DMS79 treated with DMSO at 0.1 percent for 48 hours (cell line): ENCODE data around the gene TXN2.

Source experiments
- DNase-seq: peaks from one replicate; lab custom pipeline; 2025; lab: John Stamatoyannopoulos, UW

The TXN2 gene

GRCh38 chr22:36486619-36487384 lies 5.4 kb upstream of the TXN2 start:
- no peak for DNase-seq

- DNase-seq: no peak
Measured at GRCh38 chr22:36480941-36481392, 473 bp downstream of the TXN2 start.

- DNase-seq: no peak
Measured at GRCh38 chr22:36478966-36479365, 2.5 kb downstream of the TXN2 start.

GRCh38 chr22:36475341-36475740 lies 6.1 kb downstream of the TXN2 start:
- DNase-seq: no peak

- no peak for DNase-seq
Measured at GRCh38 chr22:36472689-36473088, 8.8 kb downstream of the TXN2 start.

- no peak for DNase-seq
Measured at GRCh38 chr22:36471341-36471821, 10.1 kb downstream of the TXN2 start.

- no peak for DNase-seq
Measured at GRCh38 chr22:36470994-36471331, 10.5 kb downstream of the TXN2 start.

GRCh38 chr22:36470162-36470993 lies 11.1 kb downstream of the TXN2 start:
- DNase-seq: peak; percentile 46

- no peak for DNase-seq
Measured at GRCh38 chr22:36469094-36469710, 12.2 kb downstream of the TXN2 start.

- no peak for DNase-seq
Measured at GRCh38 chr22:36467946-36468345, 13.5 kb downstream of the TXN2 start.

- peak; percentile 33 for DNase-seq
Measured at GRCh38 chr22:36467042-36467810, 14.2 kb downstream of the TXN2 start.

- no peak for DNase-seq
Measured at GRCh38 chr22:36466258-36466657, 15.2 kb downstream of the TXN2 start.

GRCh38 chr22:36465232-36466021 lies 16.0 kb downstream of the TXN2 start:
- no peak for DNase-seq

GRCh38 chr22:36464715-36465231 lies 16.7 kb downstream of the TXN2 start:
- DNase-seq: no peak

- DNase-seq: no peak
Measured at GRCh38 chr22:36463783-36464184, 17.7 kb downstream of the TXN2 start.

GRCh38 chr22:36461665-36462649 lies 19.5 kb downstream of the TXN2 start:
- DNase-seq: peak; percentile 81

- DNase-seq: no peak
Measured at GRCh38 chr22:36460202-36460601, 21.2 kb downstream of the TXN2 start.

- no peak for DNase-seq
Measured at GRCh38 chr22:36457688-36458450, 23.6 kb downstream of the TXN2 start.

- DNase-seq: no peak
Measured at GRCh38 chr22:36456464-36456845, 25.0 kb downstream of the TXN2 start.
